GM18499 (cell line): ENCODE measurements around the gene CEACAM18.

ENCODE experiments used
- ATAC-seq: cut with Tn5 transposase; IDR thresholded peaks from one replicate; pipeline ENCODE4 v1.9.1; 2021; ENCODE audit warnings: moderate number of reproducible peaks; ENCODE audit not compliant: insufficient read depth, unreplicated experiment

The CEACAM18 gene

GRCh38 chr19:51521781-51522180, 43.4 kb downstream of the CEACAM18 start:
- no peak for ATAC-seq

- no peak for ATAC-seq
Measured at GRCh38 chr19:51524666-51525264, 46.4 kb downstream of the CEACAM18 start.

- no peak for ATAC-seq
Measured at GRCh38 chr19:51525651-51526050, 47.3 kb downstream of the CEACAM18 start.

GRCh38 chr19:51529301-51529700, 51.0 kb downstream of the CEACAM18 start:
- no peak for ATAC-seq

GRCh38 chr19:51530616-51531015, 52.3 kb downstream of the CEACAM18 start:
- ATAC-seq = no peak

- no peak for ATAC-seq
Measured at GRCh38 chr19:51531349-51532315, 53.3 kb downstream of the CEACAM18 start, which contains the start of gene SIGLEC6. TSS of gene SIGLEC6 (minus strand) at chr19:51531670. CDS start at chr19:51531648, 22 bp downstream.

- ATAC-seq = no peak
Measured at GRCh38 chr19:51535535-51535934, 57.2 kb downstream of the CEACAM18 start.

GRCh38 chr19:51539821-51540366, 61.6 kb downstream of the CEACAM18 start:
- no peak for ATAC-seq
